IPS DF 6.9 (cell line): ENCODE data around the gene POLR3GL.
A peak's percentile ranks its signal among the peaks of the same experiment; 100 is the strongest.

Source experiments
- DNase-seq: peaks from one replicate; pipeline ENCODE4 v3.0.0-alpha.2; 2013; ENCODE audit warnings: low read depth, low spot score
- H3K27ac ChIP-seq: one replicate; pipeline ENCODE4 v1.5.1; 2013; ENCODE audit warnings: low read length, control low read depth
- H3K27me3 ChIP-seq: 2 replicates; pipeline ENCODE4 v1.6.1; 2013; ENCODE audit warnings: mild to moderate bottlenecking, low read length; ENCODE audit not compliant: control insufficient read depth, insufficient read depth
- H3K36me3 ChIP-seq: 2 replicates; pipeline ENCODE4 v1.6.1; 2013; ENCODE audit warnings: low read length; ENCODE audit not compliant: control insufficient read depth, insufficient read depth
- H3K4me1 ChIP-seq: 2 replicates; pipeline ENCODE4 v1.6.1; 2013; ENCODE audit warnings: low read length; ENCODE audit not compliant: control insufficient read depth, insufficient read depth
- H3K4me3 ChIP-seq: 2 replicates; pipeline ENCODE4 v1.5.1; 2013; ENCODE audit warnings: mild to moderate bottlenecking, low read length
- H3K9me3 ChIP-seq: 2 replicates; pipeline ENCODE4 v1.6.1; 2013; ENCODE audit warnings: low read length, inconsistent platforms; ENCODE audit not compliant: control insufficient read depth, insufficient read depth
- WGBS: extraction: QIAGEN DNeasy Blood & Tissue Kit; methylation state at CpG from one replicate; pipeline ENCODE4 v1.1.7; 2013; ENCODE audit warnings: mixed read lengths, missing lambda C conversion rate; ENCODE audit not compliant: insufficient read length, insufficient coverage; 5-methylcytosine and 5-hydroxymethylcytosine counted together

POLR3GL gene

GRCh38 chr1:145997016-145997717 is 32.7 kb downstream of the POLR3GL start:
- no CpG with 5 or more reads among the region's 12 CpGs for WGBS
- H3K27me3 ChIP-seq: no peaks in the 10 kb centered on the region
- H3K27ac ChIP-seq: no peak overlapping the region
- H3K36me3 ChIP-seq: peaks cover 12% of the 10 kb centered on the region; the same call in 1 of the 2 replicates
- DNase-seq: no peak
- 0 out of 2 replicates have a peak, but pooled peaks cover 2% of the 10 kb centered on the region for H3K4me1 ChIP-seq
- no peaks in the 10 kb centered on the region for H3K9me3 ChIP-seq
- peak overlapping the region; percentile 52; the same call in 1 of the 2 replicates for H3K4me3 ChIP-seq

GRCh38 chr1:145997718-145998023 is 33.2 kb downstream of the POLR3GL start:
- no peak overlapping the region for H3K27ac ChIP-seq
- no CpG with 5 or more reads among the region's 3 CpGs for WGBS
- H3K4me1 ChIP-seq: 0 out of 2 replicates have a peak, but pooled peaks cover 2% of the 10 kb centered on the region
- DNase-seq: no peak
- no peaks in the 10 kb centered on the region for H3K9me3 ChIP-seq
- H3K4me3 ChIP-seq: no peak overlapping the region
- peaks cover 12% of the 10 kb centered on the region; the same call in 1 of the 2 replicates for H3K36me3 ChIP-seq
- no peaks in the 10 kb centered on the region for H3K27me3 ChIP-seq

GRCh38 chr1:145999321-146000024 is 35.0 kb downstream of the POLR3GL start:
- H3K27me3 ChIP-seq: no peaks in the 10 kb centered on the region
- DNase-seq: no peak
- peaks cover 1% of the 10 kb centered on the region; the same call in 1 of the 2 replicates for H3K36me3 ChIP-seq
- 0 out of 2 replicates have a peak, but pooled peaks cover 1% of the 10 kb centered on the region for H3K4me1 ChIP-seq
- no peak overlapping the region for H3K27ac ChIP-seq
- no peaks in the 10 kb centered on the region for H3K9me3 ChIP-seq
- WGBS: no CpG with 5 or more reads among the region's 5 CpGs
- no peak overlapping the region for H3K4me3 ChIP-seq

- Histone ChIP-seq H3K4me3 (no peak overlapping the region), H3K9me3 (no peaks in the 10 kb centered on the region), H3K27ac (no peak overlapping the region), H3K27me3 (no peaks in the 10 kb centered on the region), H3K4me1 (no peaks in the 10 kb centered on the region), H3K36me3 (no peaks in the 10 kb centered on the region)
- DNase-seq: no peak
- no CpG with 5 or more reads among the region's 2 CpGs for WGBS
Observed at GRCh38 chr1:146001709-146002108, 37.2 kb downstream of the POLR3GL start.

GRCh38 chr1:146007489-146008133 is 43.1 kb downstream of the POLR3GL start:
- Histone ChIP-seq H3K27ac (no peak overlapping the region), H3K4me1 (no peaks in the 10 kb centered on the region), H3K4me3 (no peak overlapping the region), H3K27me3 (no peaks in the 10 kb centered on the region), H3K36me3 (no peaks in the 10 kb centered on the region), H3K9me3 (no peaks in the 10 kb centered on the region)
- WGBS: no CpG with 5 or more reads among the region's 8 CpGs
- no peak for DNase-seq

- Histone ChIP-seq H3K9me3 (no peaks in the 10 kb centered on the region), H3K4me3 (no peak overlapping the region), H3K36me3 (no peaks in the 10 kb centered on the region), H3K27ac (no peak overlapping the region), H3K4me1 (no peaks in the 10 kb centered on the region), H3K27me3 (no peaks in the 10 kb centered on the region)
- WGBS: no CpG with 5 or more reads among the region's 8 CpGs
- no peak for DNase-seq
Observed at GRCh38 chr1:146010126-146010738, 45.7 kb downstream of the POLR3GL start.

GRCh38 chr1:146012703-146013558 is 48.4 kb downstream of the POLR3GL start:
- no CpG with 5 or more reads among the region's 4 CpGs for WGBS
- no peak overlapping the region for H3K27ac ChIP-seq
- H3K9me3 ChIP-seq: no peaks in the 10 kb centered on the region
- no peaks in the 10 kb centered on the region for H3K4me1 ChIP-seq
- no peaks in the 10 kb centered on the region for H3K27me3 ChIP-seq
- no peaks in the 10 kb centered on the region for H3K36me3 ChIP-seq
- no peak overlapping the region for H3K4me3 ChIP-seq
- no peak for DNase-seq

GRCh38 chr1:146013559-146013922 is 49.1 kb downstream of the POLR3GL start:
- Histone ChIP-seq H3K4me3 (no peak overlapping the region), H3K36me3 (no peaks in the 10 kb centered on the region), H3K27ac (no peak overlapping the region), H3K27me3 (no peaks in the 10 kb centered on the region; the same call in 1 of the 2 replicates), H3K9me3 (no peaks in the 10 kb centered on the region), H3K4me1 (no peaks in the 10 kb centered on the region)
- no peak for DNase-seq
- WGBS: no CpG with 5 or more reads among the region's 6 CpGs

- no peak overlapping the region for H3K4me3 ChIP-seq
- WGBS: no CpG with 5 or more reads among the region's 1 CpG
- peaks cover 7% of the 10 kb centered on the region; the same call in 1 of the 2 replicates for H3K27me3 ChIP-seq
Observed at GRCh38 chr1:146016891-146017290, 52.4 kb downstream of the POLR3GL start.

More at GRCh38 chr1:146016891-146017290, 52.4 kb downstream of the POLR3GL start:
- Histone ChIP-seq H3K27ac (no peak overlapping the region), H3K36me3 (no peaks in the 10 kb centered on the region), H3K9me3 (no peaks in the 10 kb centered on the region), H3K4me1 (no peaks in the 10 kb centered on the region; the same call in 1 of the 2 replicates)
- no peak for DNase-seq
